NCI-H524 treated with DMSO at 0.1 percent for 48 hours (cell line): ENCODE measurements around the gene KCNQ1.
A peak's percentile ranks its signal among the peaks of the same experiment; 100 is the strongest.

ENCODE experiments used
- DNase-seq: peaks from one replicate; lab custom pipeline; 2025; lab: John Stamatoyannopoulos, UW

The KCNQ1 gene

DNA sequence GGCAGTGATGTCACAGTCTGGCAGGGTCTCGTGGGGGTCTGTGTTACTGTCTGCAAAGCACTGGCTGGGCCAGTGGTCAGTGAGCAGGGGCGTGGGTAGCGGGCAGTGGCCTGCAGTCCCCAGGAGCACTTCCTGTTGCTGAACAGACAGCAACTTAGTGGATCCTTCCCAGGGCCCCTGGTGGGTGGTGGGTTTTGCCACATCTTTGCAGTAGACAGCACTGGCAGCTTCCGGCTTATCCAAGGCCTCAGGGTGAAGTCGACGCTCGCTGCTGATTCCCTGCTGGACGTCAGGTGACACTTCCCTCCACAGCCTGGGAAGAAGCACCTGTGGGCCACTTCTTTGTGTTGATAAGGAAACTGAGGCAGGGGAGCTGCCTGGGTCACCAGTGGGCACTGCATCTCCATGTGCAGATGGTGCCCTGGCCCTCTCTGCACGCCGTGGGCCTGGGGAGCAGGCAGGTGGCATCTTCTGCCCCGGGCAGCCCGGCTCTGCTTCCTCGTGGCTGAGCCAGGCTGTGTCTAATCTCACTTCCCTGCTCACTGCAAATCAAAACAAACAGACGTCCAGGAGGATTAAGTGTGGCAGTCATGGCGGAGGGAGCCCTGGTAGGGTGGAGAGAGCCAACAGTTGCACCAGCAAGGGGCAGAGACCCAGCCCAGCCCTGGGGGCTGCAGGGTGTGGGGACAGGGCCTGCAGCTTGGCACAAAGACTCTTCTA, 79.8 kb downstream of the KCNQ1 start:
- no peak for DNase-seq

DNA sequence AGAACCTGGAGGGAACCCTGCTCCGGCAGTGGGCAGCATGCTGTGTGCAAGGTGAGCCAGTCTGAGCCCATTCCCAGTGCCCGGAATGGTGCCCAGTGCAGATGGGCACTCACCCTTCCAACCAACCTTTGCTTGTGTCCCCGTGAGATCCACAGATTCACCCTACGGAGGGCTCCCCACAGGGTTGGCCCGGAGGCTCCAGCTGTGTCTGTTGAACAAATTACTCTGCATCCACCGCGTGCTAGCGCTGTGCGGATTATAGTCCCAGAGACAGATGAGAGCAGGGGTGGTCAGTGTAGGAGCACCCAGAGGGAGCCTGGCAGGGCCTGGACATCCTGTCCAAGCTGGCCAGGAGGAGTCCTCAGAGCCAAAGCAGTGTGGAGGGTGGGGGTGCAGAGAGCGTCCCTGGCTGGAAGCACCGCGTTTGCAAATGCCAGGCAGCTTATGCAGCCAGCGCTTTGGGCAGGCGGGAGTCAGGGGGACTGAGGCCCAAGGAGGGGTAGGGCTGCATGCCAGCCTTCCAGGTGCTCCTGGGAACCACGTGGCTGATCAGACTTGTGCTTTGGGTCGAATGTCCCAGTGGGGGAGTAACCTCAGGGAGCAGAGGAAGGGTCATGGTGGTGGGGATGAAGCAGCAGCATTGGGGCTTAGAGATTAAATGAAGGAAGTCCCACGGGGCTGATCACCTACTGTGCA, 80.5 kb downstream of the KCNQ1 start:
- DNase-seq: no peak

DNA sequence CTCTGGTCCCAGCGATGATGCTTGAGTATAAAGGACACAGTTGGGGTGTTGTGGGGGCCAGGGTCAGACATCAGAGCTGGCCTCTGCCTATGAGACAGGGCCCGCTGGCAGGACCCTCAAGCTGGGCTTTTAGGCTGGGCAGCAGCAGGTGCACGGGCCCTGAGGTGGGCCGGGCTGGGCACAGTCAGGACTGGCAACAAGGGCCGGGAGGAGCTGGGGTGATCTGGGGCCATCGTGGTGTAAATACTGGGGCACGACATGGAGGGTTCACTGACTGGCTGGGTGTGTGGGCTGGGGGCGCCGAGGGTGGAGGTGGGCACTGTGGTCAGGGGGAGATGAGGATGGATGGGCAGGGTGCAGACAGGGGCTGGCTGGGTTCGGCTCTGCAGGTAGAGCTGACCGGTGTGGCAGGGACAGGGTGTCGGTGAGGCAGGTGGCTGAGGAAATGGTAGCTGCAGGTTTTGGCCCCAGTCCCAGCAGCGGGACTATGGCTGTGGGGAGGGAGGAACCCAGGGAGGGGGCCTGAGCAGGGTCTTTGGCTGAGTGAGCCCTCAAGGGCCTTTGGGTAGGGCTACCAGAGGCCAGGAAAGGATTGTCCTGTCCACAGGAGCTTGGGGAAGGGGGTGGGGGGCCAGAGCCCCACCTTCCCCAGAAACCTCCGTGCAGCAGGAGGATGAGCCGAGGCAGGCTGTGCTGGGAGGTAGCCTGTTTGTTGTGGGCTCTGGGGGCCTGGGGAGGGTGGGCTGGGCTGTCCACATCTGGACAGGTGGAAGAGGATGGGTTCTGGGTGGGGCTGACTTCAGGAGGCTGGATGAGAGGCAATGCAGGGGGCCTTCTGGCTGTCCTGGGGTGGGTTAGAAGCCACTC, 81.4 kb downstream of the KCNQ1 start:
- DNase-seq: no peak

DNA sequence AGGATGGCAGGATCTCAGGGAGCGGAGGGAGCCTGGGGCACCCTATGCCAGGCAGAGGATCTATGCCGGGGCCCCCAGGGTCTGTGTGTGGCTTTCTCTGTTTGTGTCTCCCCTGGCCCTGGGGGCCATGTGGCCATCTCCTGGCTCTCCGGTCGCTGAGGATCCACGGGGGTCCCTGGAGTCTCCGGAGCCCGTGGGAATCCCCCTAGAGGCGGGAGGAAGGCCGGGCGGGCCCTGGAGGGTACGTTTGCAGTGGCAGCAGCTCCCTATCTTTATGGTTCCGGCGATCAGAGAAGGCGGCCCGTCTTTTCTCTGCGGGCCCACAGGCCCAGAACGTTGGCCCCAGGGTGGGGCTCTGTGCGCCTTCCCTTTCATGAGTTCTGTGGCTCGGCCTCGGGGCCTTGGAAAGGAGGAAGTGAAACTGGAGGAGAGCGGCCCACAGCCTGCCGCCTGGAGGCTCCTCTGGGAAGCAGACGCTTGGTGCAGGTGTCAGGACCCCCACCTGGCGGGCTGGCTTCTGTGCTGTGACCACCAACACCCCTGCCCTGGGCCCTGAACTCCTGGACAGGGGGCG, 82.1 kb downstream of the KCNQ1 start:
- DNase-seq: no peak

DNA sequence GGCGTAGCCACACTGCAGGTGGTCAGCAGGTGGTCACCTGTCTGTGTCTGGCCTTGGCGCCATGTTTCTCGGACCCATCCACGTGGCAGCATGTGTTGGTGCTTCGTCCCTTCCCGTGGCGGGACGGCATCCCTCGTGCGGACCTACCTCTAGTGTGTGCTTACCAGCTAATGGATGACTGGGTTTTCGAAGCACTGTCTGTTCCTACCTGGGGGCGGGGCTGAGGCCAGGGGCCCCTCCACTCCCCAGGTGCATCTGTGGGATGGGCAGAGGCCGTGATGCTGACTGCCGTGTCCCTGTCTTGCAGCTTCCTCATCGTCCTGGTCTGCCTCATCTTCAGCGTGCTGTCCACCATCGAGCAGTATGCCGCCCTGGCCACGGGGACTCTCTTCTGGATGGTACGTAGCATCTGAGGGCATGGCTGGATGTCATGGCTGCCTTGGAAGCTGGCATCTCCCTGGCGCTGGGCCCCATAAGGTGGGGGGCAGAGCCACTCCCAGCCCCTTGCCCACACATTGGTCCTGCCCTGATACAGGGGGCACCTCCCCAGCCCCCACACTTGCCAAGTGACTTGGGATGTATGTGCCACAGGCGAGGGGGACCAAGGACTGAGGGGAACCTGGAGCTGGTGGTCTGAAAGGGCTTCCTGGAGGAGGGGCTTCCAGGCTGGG, 82.9 kb downstream of the KCNQ1 start:
- DNase-seq: no peak

DNA sequence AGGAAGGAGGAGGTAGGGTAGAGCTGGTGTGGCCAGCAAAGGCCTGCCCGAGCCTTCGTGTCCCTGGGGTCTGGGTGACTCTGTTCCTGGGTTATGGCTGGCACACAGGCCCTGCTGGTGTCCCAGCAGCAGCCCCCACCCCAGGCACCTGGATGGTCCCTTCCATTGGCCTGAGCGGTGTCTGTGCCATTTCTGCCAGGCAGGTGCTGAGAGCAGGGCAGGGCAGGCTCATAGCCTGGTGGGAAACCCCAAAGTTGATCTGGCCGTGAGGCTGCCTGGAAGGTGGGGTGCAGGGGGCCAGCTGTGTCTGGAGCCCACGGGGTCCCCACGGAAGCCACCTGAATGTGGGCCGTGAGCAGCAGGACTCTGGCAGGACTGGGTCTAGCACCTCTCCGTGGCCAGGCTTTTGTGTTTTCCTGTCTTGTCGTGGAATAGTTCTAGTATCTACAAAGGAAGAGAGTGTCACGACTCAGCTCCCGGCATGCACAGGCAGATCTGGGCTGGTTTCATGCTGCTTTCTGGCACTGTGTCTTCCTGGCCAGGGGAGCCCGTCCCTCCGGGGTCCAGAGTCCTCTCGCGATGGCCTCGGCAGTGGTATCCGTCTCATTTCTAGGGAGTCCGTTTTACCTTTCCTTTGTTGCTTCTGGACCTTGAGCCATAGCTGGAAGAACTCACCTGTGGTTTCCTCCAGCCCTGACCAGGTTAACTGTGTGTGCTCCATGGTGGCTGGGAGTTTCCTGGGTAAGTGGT, 83.7 kb downstream of the KCNQ1 start:
- DNase-seq: no peak

DNA sequence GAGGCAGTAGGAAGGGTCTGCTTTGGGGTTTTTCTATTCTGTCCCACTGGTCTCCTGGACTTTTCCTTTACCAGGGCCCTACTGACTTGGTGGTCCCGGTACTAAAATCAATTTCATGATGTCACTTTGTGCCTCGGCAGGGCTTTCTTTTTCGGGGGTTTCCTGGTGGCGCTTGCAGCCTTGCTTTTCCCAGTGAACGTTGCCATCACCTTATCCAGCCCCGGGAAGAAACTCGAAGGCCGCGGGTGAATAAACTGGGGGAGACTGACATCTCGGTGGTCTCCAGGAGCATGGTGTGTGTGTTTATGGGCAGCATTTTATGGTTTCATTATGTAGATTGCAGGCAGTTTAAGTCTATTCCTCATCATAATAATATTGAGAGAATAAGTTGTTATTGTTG, 84.4 kb downstream of the KCNQ1 start:
- no peak for DNase-seq

DNA sequence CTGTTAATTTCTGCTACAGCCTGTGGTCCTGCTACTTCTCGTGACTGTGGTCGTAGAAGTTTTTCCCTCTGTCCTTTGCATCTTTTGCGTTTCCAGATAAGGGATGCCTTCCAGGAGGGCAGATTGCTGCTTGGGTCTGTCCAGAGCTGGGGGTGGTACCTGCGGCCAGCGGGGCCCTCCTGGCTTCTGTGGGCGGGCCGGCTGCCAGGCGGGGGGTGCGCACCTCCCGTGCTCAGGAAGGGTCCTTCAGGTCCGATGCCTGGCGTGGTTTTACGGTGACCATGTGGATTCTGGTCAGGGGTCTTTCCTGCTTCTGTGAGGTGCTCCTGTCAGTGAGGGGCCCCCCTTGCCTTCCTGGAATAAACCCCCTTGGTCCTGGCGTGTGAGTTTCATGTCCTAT, 84.8 kb downstream of the KCNQ1 start:
- no peak for DNase-seq

DNA sequence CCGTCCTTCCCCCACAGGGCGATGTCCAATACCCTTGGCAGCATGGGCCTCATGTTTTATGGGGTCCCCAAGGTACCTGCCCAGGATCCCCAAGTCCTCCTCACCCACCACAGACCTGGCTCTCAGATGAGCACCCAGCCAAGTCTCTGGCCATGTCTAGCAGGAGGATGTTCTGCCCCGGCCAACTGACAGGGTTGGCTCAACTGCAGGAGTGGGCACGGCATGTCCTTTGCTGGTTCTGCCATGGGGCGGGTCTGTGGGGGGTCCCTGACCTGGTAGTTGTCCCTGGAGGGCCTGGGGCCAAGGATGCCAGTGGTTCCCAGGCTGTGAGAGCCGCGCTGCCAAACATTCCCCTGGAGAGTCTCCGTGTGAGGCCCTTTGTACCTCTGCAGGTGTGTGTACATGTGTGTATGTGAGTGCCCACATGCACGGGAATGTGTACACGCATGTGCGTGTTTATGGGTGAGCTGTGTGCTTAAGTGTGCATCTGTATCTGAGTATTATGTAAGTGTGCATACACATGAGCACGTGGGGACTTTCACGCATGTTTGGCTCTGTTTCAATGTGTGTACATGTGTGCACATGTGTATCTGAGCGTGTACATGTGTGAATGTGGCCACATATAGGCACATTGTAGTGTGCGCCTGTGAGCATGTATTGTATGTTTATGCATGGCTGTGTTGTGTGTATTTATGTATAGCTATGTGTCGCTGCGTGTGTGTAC, 85.5 kb downstream of the KCNQ1 start:
- no peak for DNase-seq

DNA sequence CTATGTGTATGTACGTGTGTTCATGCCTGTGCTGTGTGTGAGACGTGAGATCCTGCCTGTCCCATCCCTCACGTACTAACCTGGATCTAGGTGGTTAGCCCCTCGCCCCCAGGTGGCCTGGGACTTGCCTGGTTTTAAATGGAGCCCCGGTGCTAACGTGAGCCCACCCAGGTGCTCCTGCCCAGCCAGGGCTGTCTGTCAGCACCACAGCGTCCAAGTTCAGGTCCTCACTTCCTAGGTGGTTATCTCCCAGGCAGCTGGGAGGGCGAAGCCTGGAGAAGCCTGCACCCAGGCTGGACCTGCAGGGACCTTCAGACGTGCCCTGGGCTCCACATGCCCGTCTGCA, 86.0 kb downstream of the KCNQ1 start:
- no peak for DNase-seq

DNA sequence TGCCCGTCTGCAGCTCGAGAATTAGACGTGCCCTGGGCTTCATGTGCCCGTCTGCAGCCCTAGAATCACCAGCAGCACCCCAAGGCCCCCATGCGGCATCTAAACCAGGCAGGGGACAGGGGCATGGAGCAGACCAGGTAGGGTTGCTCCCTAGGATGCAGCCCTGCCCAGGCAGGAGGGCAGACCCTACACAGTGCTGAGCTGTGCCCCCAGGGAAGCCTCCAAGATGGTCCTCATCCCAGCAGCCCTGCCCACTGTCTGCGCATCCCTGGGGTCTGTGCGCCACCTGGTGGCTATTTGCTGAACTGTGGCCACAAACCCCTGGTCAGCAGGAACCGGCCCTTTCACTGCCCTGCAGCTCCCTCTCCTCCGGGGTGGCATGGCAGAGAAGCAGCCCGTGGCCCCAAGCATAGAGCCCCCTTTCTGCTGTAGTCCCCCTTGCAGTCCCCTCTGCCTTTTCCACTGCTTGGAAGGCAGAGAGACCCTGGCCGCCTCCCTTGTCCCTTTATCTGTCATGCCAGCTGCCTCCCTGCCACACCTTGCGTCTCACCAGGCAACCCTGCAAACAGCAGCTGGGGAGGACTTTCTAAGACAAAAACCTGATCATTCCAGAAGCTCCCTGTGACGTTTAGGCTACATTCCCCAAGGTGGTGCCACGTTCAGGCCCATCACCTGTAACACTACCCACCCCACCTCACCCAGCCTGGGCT, 86.6 kb downstream of the KCNQ1 start:
- DNase-seq: no peak

DNA sequence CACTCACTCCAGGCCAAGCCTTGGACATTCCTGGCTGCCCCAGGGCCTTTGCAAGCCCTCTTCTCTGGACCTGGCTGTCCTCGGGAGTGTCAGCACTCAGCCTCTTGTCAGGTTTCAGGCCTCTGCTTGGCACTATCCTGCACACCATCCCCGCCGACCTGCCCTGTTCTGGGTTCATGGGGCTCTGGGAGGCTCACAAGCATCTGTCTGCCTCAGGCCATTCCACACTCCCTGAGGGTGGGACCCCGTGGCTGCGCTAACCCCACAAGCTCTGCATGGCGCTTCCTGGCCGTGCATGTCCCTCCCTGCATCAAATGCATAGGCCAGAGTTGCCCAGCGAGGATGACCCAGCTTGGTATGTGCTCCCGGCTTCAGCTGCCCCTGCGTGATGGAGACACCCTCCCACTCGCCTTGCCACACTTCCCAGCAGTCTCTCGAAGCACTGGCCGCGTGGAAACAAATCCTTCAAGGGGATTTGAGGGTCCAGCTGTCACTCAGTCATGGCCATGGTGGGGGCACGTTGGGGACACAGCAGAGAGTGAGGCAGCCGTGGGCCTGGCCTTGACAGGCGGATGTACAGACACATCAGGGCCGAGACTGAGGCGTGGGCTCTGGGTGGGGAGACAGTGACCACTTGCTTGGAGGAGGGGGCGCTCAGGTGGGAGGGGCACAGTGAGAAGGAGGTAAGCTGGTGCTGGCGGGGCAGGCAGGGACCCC, 87.3 kb downstream of the KCNQ1 start:
- DNase-seq: no peak

DNA sequence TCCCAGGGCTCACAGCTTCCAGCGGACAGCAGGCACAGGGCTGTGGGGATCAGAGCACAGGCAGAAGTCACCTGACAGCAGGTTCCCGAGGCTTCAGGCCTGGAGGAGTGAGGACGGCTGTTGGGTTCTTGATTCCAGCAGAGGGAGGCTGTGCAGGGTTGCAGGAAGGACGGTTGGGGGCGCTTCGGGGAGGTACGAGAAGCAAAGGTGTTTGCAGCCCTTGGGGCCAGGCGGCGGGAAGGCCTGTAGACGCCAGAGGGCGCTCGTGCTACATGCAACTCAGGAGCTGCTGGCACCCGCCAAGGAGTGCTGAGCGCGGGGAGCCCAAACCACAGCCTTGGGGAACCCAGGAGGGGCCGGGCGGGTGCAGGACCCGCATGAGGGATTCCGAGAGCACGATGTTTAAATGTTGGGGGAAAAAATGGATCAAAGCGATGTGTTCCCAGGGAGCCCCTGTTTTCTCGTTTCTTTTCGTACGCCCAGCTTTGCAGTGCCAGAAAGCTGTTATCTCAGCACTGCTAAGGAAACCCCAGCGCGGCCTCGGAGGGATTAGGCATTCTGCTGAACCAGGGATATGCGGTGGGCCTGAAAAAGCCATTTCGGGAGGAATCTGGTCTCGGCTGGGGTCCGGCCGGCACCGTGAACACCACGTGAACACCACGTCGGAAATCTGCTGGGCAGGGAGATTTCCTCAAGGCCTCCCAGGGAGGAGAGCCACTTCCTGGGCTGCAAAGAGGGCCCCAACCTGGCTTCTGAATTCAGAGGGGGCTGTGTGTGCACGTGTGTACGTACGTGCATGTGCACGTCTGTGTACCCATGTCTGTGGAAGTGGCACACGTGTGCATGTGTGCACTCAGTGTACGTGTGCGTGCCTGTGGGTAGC, 88.1 kb downstream of the KCNQ1 start:
- DNase-seq: peak; percentile 10

DNA sequence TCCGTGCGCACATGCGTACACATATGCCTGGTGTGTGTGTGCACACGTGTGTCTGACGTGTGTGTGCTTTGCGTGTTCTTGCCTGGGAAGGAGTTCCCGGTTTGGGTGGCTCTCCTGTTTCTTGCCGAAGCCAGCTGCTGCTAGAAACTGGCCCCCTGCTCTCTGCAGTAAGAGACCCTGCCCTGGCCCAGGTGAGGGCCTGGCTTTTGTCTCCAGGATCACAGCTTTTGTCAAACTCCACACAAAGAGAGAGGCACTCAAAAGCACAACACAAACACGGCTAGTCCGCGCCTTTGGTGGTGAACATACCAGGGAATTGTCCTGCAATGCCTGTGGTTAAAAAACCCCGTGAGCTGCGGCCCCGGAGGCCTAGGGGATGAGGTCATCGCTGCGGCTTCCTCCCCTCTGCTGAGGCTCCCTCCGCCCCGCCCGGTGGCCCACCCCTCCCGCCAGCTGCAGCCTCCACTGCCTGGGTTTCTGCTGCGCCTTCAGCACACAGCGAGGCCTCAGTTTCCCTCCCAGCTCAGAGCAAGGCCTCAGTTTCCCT, 88.9 kb downstream of the KCNQ1 start:
- DNase-seq: no peak

DNA sequence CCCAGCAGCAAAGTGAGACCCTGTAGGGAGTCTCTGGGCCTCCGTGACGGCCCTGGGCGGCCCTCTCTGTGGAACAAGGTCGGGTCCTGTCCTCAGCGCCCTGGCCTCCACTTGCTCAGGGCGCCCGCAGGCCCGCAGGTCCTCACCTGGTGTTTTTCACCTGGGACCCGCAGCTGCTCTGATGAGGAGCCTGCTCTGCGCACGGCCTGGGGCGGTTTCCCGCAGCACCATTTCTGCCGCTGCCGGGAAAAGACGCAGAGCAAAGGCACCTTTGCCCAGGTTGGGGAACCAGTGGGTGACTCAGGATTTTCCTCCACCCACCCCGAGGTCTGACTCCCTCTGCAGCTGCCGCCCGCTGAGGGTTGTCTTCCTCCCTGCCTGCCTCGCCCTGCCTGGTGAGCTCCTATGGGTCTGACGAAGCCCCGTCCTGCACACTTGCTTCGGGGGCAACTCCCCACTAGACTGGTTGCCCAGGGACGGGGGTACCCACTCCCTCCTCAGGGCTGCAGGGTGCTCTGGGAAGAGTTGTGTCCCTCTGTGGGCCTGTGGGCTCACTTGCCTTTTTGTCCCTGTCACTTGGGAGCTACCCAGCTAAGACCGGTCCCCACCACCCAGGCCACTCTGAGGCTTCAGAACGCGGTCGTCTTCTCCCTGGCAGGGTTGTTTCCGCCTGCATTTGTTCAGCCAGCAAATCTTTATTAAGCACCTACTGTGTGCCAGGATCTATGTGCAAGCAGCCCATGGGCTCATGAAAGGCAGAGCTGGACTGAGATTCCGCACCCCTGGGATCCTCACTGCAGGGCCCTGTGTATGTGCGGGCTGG, 89.5 kb downstream of the KCNQ1 start:
- DNase-seq: no peak

DNA sequence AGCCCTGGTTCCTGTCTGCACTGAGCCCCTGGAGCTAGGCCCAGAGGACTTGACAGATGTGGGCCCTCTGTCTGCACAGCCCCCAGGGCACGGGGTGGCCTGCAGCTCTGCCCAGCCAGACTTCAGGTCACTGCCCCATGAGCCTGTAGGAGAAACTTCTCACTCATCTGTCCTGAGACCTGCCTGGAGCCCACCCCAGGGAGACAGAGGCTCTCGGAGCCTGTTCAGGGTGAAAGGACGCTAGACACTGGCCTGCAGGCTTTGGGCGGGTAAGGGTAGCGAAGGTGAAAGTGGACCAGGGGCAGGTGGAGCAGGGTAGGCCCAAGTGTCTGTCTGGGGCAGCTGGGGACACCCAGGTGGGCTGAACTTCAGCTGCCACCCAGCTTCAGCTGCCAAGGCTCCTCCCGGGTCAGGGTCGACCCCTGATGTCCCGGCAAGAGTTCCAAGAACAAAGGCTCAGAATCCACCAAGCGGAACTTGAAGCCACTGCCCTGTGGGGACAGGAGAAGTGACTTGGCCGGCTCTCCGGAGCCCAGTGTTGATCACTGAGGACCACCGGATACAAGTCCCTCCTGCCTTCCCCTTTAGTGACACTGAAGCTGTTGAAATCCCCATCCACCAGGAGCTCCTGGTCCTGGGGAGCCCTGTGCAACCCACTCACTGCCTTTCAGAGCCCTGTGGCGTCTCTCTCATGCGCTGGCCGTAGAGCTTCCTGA, 90.3 kb downstream of the KCNQ1 start:
- DNase-seq: no peak
